ENCODE results near the gene ATL3.
A peak's percentile ranks its signal among the peaks of the same experiment; 100 is the strongest.
"Not testable (repeated sequence)": the region's sequence is repeated elsewhere in the genome, so short reads cannot be mapped to it uniquely, and the experiment has no call there.

ATL3 gene

GRCh38 chr11:63639199-63639832, 31.9 kb downstream of the ATL3 start:
- Histone ChIP-seq H3K9me2 (replicated peaks; ENCODE audit: insufficient read depth, low read length) (no peaks in the 10 kb centered on the region), H2AFZ (ENCODE audit: low read length) (no peak overlapping the region), H3K4me3 (ENCODE audit: low read length) (no peak overlapping the region), H3K9me3 (replicated peaks; ENCODE audit: insufficient read depth, low read length) (no peaks in the 10 kb centered on the region), H4K20me1 (ENCODE audit: insufficient read depth, low read length) (no peaks in the 10 kb centered on the region; the same call in 1 of the 2 replicates), H3K36me3 (replicated peaks; ENCODE audit: insufficient read depth, low read length) (no peaks in the 10 kb centered on the region), H3K79me2 (ENCODE audit: low read length) (no peaks in the 10 kb centered on the region), H3K27ac (ENCODE audit: low read length) (no peak overlapping the region), H3K4me2 (ENCODE audit: low read depth, low read length) (no peak overlapping the region), H3F3A (ENCODE audit: insufficient read depth, low read length) (no peaks in the 10 kb centered on the region; the same call in 1 of the 2 replicates), H3K27me3 (replicated peaks; ENCODE audit: insufficient read depth, low read length) (no peaks in the 10 kb centered on the region), H3K9ac (ENCODE audit: low read length) (no peak overlapping the region), H3K4me1 (ENCODE audit: low read length) (no peaks in the 10 kb centered on the region)
- DNase-seq = peak; percentile 44
- TF ChIP-seq EZH2 (optimal IDR thresholded peaks at IDR 0.05; ENCODE audit: low read depth, low read length) (no peak), CTCF (IDR thresholded peaks at IDR 0.05; ENCODE audit: low read length) (peak; percentile 50)

GRCh38 chr11:63638436-63638835, 32.7 kb downstream of the ATL3 start:
- H3K4me3 ChIP-seq (ENCODE audit: low read length); H3K79me2 ChIP-seq (ENCODE audit: low read length); H3K9me2 ChIP-seq (replicated peaks; ENCODE audit: insufficient read depth, low read length); H3K27ac ChIP-seq (ENCODE audit: low read length); H3K9ac ChIP-seq (ENCODE audit: low read length); H3K27me3 ChIP-seq (replicated peaks; ENCODE audit: insufficient read depth, low read length); H2AFZ ChIP-seq (ENCODE audit: low read length); DNase-seq; H3K4me1 ChIP-seq (ENCODE audit: low read length); H4K20me1 ChIP-seq (ENCODE audit: insufficient read depth, low read length); H3K36me3 ChIP-seq (replicated peaks; ENCODE audit: insufficient read depth, low read length); H3F3A ChIP-seq (ENCODE audit: insufficient read depth, low read length); H3K4me2 ChIP-seq (ENCODE audit: low read depth, low read length); H3K9me3 ChIP-seq (replicated peaks; ENCODE audit: insufficient read depth, low read length): not testable (repeated sequence)

GRCh38 chr11:63635762-63636465, 35.3 kb downstream of the ATL3 start:
- H3K27me3 ChIP-seq (replicated peaks; ENCODE audit: insufficient read depth, low read length) = no peaks in the 10 kb centered on the region
- H3K4me1 ChIP-seq (ENCODE audit: low read length) = no peaks in the 10 kb centered on the region
- TF ChIP-seq EZH2phosphoT487 (IDR thresholded peaks at IDR 0.05; ENCODE audit: low read length) (no peak), CTCF (IDR thresholded peaks at IDR 0.05; ENCODE audit: low read length) (peak; percentile 75), EZH2 (optimal IDR thresholded peaks at IDR 0.05; ENCODE audit: low read depth, low read length) (no peak)
- H3K9ac ChIP-seq (ENCODE audit: low read length) = no peak overlapping the region
- H3K79me2 ChIP-seq (ENCODE audit: low read length) = no peaks in the 10 kb centered on the region
- H3K4me3 ChIP-seq (ENCODE audit: low read length) = no peak overlapping the region
- H3K27ac ChIP-seq (ENCODE audit: low read length) = no peak overlapping the region
- no peaks in the 10 kb centered on the region for H3K9me3 ChIP-seq (replicated peaks; ENCODE audit: insufficient read depth, low read length)
- no peaks in the 10 kb centered on the region; the same call in 1 of the 2 replicates for H3F3A ChIP-seq (ENCODE audit: insufficient read depth, low read length)
- no peaks in the 10 kb centered on the region; the same call in 1 of the 2 replicates for H4K20me1 ChIP-seq (ENCODE audit: insufficient read depth, low read length)
- no peaks in the 10 kb centered on the region for H3K9me2 ChIP-seq (replicated peaks; ENCODE audit: insufficient read depth, low read length)
- H2AFZ ChIP-seq (ENCODE audit: low read length) = no peak overlapping the region
- H3K4me2 ChIP-seq (ENCODE audit: low read depth, low read length) = no peak overlapping the region
- DNase-seq = peak; percentile 50
- peaks cover 4% of the 10 kb centered on the region; the same call in 1 of the 2 replicates for H3K36me3 ChIP-seq (replicated peaks; ENCODE audit: insufficient read depth, low read length)

- H3K4me3 ChIP-seq (ENCODE audit: low read length) = no peak overlapping the region
- H3K4me1 ChIP-seq (ENCODE audit: low read length) = no peaks in the 10 kb centered on the region
- H3K27me3 ChIP-seq (replicated peaks; ENCODE audit: insufficient read depth, low read length) = no peaks in the 10 kb centered on the region
- no peaks in the 10 kb centered on the region for H3K79me2 ChIP-seq (ENCODE audit: low read length)
- H4K20me1 ChIP-seq (ENCODE audit: insufficient read depth, low read length) = no peaks in the 10 kb centered on the region
- no peak for TF ChIP-seq EZH2 (optimal IDR thresholded peaks at IDR 0.05; ENCODE audit: low read depth, low read length)
- TF ChIP-seq EZH2phosphoT487 (IDR thresholded peaks at IDR 0.05; ENCODE audit: low read length) = no peak
- no peak for TF ChIP-seq CTCF (IDR thresholded peaks at IDR 0.05; ENCODE audit: low read length)
- no peak overlapping the region for H2AFZ ChIP-seq (ENCODE audit: low read length)
- H3K9me3 ChIP-seq (replicated peaks; ENCODE audit: insufficient read depth, low read length) = no peaks in the 10 kb centered on the region
- no peak for DNase-seq
- H3K9ac ChIP-seq (ENCODE audit: low read length) = no peak overlapping the region
- peaks cover 4% of the 10 kb centered on the region; the same call in 1 of the 2 replicates for H3K36me3 ChIP-seq (replicated peaks; ENCODE audit: insufficient read depth, low read length)
- no peaks in the 10 kb centered on the region for H3F3A ChIP-seq (ENCODE audit: insufficient read depth, low read length)
- H3K4me2 ChIP-seq (ENCODE audit: low read depth, low read length) = no peak overlapping the region
- no peaks in the 10 kb centered on the region for H3K9me2 ChIP-seq (replicated peaks; ENCODE audit: insufficient read depth, low read length)
- no peak overlapping the region for H3K27ac ChIP-seq (ENCODE audit: low read length)
Measured at GRCh38 chr11:63629426-63629825, 41.8 kb downstream of the ATL3 start.
